Measurements from ENCODE around the gene DKK3. TPM values are rescaled to one million over a fixed set of nuclear protein-coding genes. Genes with fewer than 3 reads are reported as not detected.

Gene DKK3
- total RNA-seq (1 to 10 TPM; 2.4 to 2.7 TPM), polyA plus RNA-seq (20.4 TPM)

- peak within 1 kb of the TSS; percentile 34 for H3K4me3 ChIP-seq (ENCODE audit: low read length)
- no peaks in the 10 kb centered on the region for H3K36me3 ChIP-seq (ENCODE audit: insufficient read depth, low read length)
- Mint-ChIP-seq H3K4me1 (peaks cover 4 to 32% (median 19%) of the 10 kb centered on the region in 3 donors), H3K27me3 (peaks cover 41 to 73% of the 10 kb centered on the region in 2 donors), H3K27ac (peak within 1 kb of the TSS in 6 of 8 donors; percentile 53 to 95 (median 61)), H3K36me3 (no peaks in the 10 kb centered on the region), H3K9me3 (peaks cover 0 to 3% (median 0%) of the 10 kb centered on the region in 5 donors), H3K4me3 (peak within 1 kb of the TSS; percentile 70 to 91 (median 78))
- peak in 3 of 5 donors; percentile 14 to 51 (median 15) for DNase-seq
- CTCF ChIA-PET = interaction anchor here (0.9 to 1.4 kb wide), 4 partner anchors 9 to 281 kb away, joined by 3 read pairs; no protein-coding TSS in a partner anchor
- peaks cover 9% of the 10 kb centered on the region for H3K4me1 ChIP-seq (ENCODE audit: insufficient read depth, low read length)
- peaks cover 21% of the 10 kb centered on the region for H3K27me3 ChIP-seq (ENCODE audit: insufficient read depth, low read length, poor library complexity, severe bottlenecking)
- no peaks in the 10 kb centered on the region for H3K9me3 ChIP-seq (ENCODE audit: low read length)
- no peak within 1 kb of the TSS for H3K27ac ChIP-seq (ENCODE audit: low read depth, low read length)
- POLR2A ChIA-PET = interaction anchor here (0.7 to 1.8 kb wide), 2 partner anchors 13 to 215 kb away, joined by 3 to 13 read pairs; no protein-coding TSS in a partner anchor
Measured at GRCh38 chr11:12007769-12008737, at the start of gene DKK3. Gene DKK3 (minus strand): TSS chr11:12008626. CDS start chr11:12008582, 44 bp downstream.

DNA sequence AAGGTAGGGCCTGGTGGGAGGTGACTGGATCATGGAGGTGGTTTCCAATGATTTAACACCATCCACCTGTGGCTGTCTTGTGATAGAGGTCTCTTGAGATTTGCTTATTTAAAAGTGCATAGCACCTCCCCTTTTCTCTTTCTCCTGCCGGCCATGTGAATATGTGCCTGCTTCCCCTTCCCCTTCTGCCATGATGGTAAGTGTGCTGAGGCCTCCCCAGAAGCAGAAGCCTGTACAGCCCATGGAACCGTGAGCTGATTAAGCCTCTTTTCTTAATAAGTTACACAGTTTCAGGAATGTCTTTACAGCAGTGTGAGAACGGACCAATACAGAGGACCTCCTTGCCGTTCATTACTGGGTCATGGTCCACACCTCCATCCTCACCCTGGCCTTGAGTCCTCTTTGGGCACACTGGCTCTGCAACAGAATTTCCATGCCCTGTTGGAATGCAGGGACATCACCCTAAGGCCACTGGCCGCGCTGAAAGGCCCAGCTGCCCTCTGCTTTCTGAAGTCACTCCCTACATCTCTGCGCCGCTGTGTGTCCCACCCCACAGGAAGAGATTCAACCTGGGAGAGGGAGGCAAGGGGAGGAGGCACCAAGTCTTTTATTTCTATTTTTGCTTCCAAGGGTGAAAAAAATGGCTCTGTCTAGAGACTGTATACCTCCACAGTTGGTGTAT is 49.0 kb upstream of the DKK3 start:
- CTCF ChIA-PET = interaction anchor here (1.1 to 16.8 kb wide), 3 partner anchors 10 to 225 kb away, joined by 3 to 302 read pairs (median 3); no protein-coding TSS in a partner anchor
- H3K27ac Mint-ChIP-seq = peak overlapping the region in 2 of 8 donors; percentile 24 to 75
- Histone ChIP-seq H3K36me3 (ENCODE audit: insufficient read depth, low read length) (no peaks in the 10 kb centered on the region), H3K27me3 (ENCODE audit: insufficient read depth, low read length, poor library complexity, severe bottlenecking) (no peaks in the 10 kb centered on the region), H3K4me1 (ENCODE audit: insufficient read depth, low read length) (no peaks in the 10 kb centered on the region), H3K4me3 (ENCODE audit: low read length) (no peak overlapping the region), H3K27ac (ENCODE audit: low read depth, low read length) (no peak overlapping the region), H3K9me3 (ENCODE audit: low read length) (no peaks in the 10 kb centered on the region)
- no peak overlapping the region for H3K4me3 Mint-ChIP-seq
- no peaks in the 10 kb centered on the region for H3K27me3 Mint-ChIP-seq
- DNase-seq = no peak
- H3K4me1 Mint-ChIP-seq = peaks cover 11 to 14% (median 12%) of the 10 kb centered on the region in 3 donors
- POLR2A ChIA-PET = no interaction called here
- peaks cover 0 to 2% (median 0%) of the 10 kb centered on the region in 3 donors for H3K36me3 Mint-ChIP-seq
- H3K9me3 Mint-ChIP-seq = peaks cover 0 to 1% (median 0%) of the 10 kb centered on the region in 5 donors

GRCh38 chr11:12056119-12056518 is 47.7 kb upstream of the DKK3 start:
- Histone ChIP-seq H3K36me3 (ENCODE audit: insufficient read depth, low read length) (no peaks in the 10 kb centered on the region), H3K27ac (ENCODE audit: low read depth, low read length) (no peak overlapping the region), H3K9me3 (ENCODE audit: low read length) (no peaks in the 10 kb centered on the region), H3K4me3 (ENCODE audit: low read length) (no peak overlapping the region), H3K27me3 (ENCODE audit: insufficient read depth, low read length, poor library complexity, severe bottlenecking) (no peaks in the 10 kb centered on the region), H3K4me1 (ENCODE audit: insufficient read depth, low read length) (no peaks in the 10 kb centered on the region)
- DNase-seq = no peak
- Mint-ChIP-seq H3K36me3 (peaks cover 0 to 2% (median 0%) of the 10 kb centered on the region in 3 donors), H3K27me3 (no peaks in the 10 kb centered on the region), H3K27ac (peak overlapping the region in 2 of 8 donors; percentile 9 to 35), H3K9me3 (peaks cover 0 to 1% (median 0%) of the 10 kb centered on the region in 5 donors), H3K4me3 (no peak overlapping the region), H3K4me1 (peaks cover 3 to 5% (median 5%) of the 10 kb centered on the region in 3 donors)
- POLR2A ChIA-PET = no interaction called here
- CTCF ChIA-PET = interaction anchor here (1.3 to 16.8 kb wide), 2 partner anchors 180 to 227 kb away, joined by 7 to 302 read pairs; no protein-coding TSS in a partner anchor

DNA sequence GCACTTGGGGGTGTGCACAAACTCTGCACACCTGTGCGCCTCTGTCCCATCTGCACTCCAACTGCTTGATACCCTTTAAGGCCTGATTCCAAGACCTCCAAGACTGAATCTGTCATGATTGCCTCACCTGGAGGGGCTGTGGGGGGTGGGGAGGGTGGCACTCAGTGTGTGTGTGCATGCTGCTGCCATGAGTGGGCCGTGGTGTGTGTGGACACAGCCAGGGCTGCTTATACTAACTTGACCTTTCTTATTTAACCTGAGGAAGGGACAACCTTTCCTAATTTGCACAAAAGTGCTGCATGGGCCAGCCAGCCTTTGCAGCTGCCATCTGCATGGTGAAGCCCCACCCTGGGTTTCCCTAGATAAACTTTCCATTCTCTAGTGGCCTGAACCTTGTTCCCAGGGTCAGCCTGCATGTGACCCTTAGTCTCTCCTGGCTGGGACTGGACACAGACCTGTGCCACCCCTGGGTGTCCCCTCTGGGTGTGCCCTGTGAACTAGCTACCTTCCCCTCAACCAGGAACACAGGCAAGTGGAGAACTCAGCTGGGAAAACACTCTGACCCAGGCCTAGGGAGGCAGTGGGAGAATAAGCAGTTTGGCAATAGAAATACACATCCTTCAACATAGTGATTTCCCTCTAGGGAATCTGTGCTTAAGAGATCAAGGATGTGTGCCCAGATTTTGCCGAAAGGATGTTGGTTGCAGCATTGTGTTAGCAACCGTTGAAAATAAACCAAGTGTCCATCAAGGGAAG is 45.4 kb upstream of the DKK3 start:
- H3K27me3 Mint-ChIP-seq = no peaks in the 10 kb centered on the region
- peaks cover 0 to 2% (median 0%) of the 10 kb centered on the region in 3 donors for H3K36me3 Mint-ChIP-seq

GRCh38 chr11:12052676-12053605 is 44.5 kb upstream of the DKK3 start:
- no peak overlapping the region for H3K4me3 ChIP-seq (ENCODE audit: low read length)
- no peaks in the 10 kb centered on the region for H3K9me3 ChIP-seq (ENCODE audit: low read length)
- DNase-seq = no peak
- Mint-ChIP-seq H3K36me3 (peaks cover 0 to 2% (median 0%) of the 10 kb centered on the region in 3 donors), H3K4me3 (no peak overlapping the region), H3K9me3 (peaks cover 0 to 1% (median 0%) of the 10 kb centered on the region in 5 donors), H3K27me3 (no peaks in the 10 kb centered on the region), H3K4me1 (peaks cover 3 to 5% (median 5%) of the 10 kb centered on the region in 3 donors), H3K27ac (peak overlapping the region in 3 of 8 donors; percentile 33 to 48 (median 46))
- CTCF ChIA-PET = interaction anchor here (0.8 to 16.8 kb wide), 5 partner anchors 9 to 230 kb away, joined by 3 to 302 read pairs (median 4); no protein-coding TSS in a partner anchor
- POLR2A ChIA-PET = no interaction called here
- no peak overlapping the region for H3K27ac ChIP-seq (ENCODE audit: low read depth, low read length)
- no peaks in the 10 kb centered on the region for H3K4me1 ChIP-seq (ENCODE audit: insufficient read depth, low read length)
- H3K27me3 ChIP-seq (ENCODE audit: insufficient read depth, low read length, poor library complexity, severe bottlenecking) = no peaks in the 10 kb centered on the region
- H3K36me3 ChIP-seq (ENCODE audit: insufficient read depth, low read length) = no peaks in the 10 kb centered on the region

More for the DNA sequence above, 45.4 kb upstream of the DKK3 start:
- ChIA-PET CTCF (interaction anchor here (0.8 to 16.8 kb wide), 4 partner anchors 180 to 229 kb away, joined by 3 to 302 read pairs (median 6); no protein-coding TSS in a partner anchor), POLR2A (no interaction called here)
- Mint-ChIP-seq H3K27ac (peak overlapping the region in 1 of 8 donors; percentile 48), H3K4me1 (peaks cover 3 to 5% (median 5%) of the 10 kb centered on the region in 3 donors), H3K9me3 (peaks cover 0 to 1% (median 0%) of the 10 kb centered on the region in 5 donors), H3K4me3 (no peak overlapping the region)
- H3K4me3 ChIP-seq (ENCODE audit: low read length) = no peak overlapping the region
- H3K36me3 ChIP-seq (ENCODE audit: insufficient read depth, low read length) = no peaks in the 10 kb centered on the region
- no peaks in the 10 kb centered on the region for H3K27me3 ChIP-seq (ENCODE audit: insufficient read depth, low read length, poor library complexity, severe bottlenecking)
- H3K4me1 ChIP-seq (ENCODE audit: insufficient read depth, low read length) = no peaks in the 10 kb centered on the region
- no peaks in the 10 kb centered on the region for H3K9me3 ChIP-seq (ENCODE audit: low read length)
- H3K27ac ChIP-seq (ENCODE audit: low read depth, low read length) = no peak overlapping the region
- no peak for DNase-seq

- no peaks in the 10 kb centered on the region for H3K9me3 ChIP-seq (ENCODE audit: low read length)
- H3K27me3 ChIP-seq (ENCODE audit: insufficient read depth, low read length, poor library complexity, severe bottlenecking) = no peaks in the 10 kb centered on the region
- no peak for DNase-seq
- peaks cover 4% of the 10 kb centered on the region for H3K4me1 ChIP-seq (ENCODE audit: insufficient read depth, low read length)
- H3K4me3 ChIP-seq (ENCODE audit: low read length) = no peak overlapping the region
- Mint-ChIP-seq H3K9me3 (no peaks in the 10 kb centered on the region), H3K4me1 (peaks cover 7 to 9% (median 7%) of the 10 kb centered on the region in 3 donors), H3K27me3 (peaks cover 0 to 6% of the 10 kb centered on the region in 2 donors), H3K27ac (no peak overlapping the region), H3K36me3 (peaks cover 0 to 2% (median 0%) of the 10 kb centered on the region in 3 donors), H3K4me3 (no peak overlapping the region)
- no peak overlapping the region for H3K27ac ChIP-seq (ENCODE audit: low read depth, low read length)
- ChIA-PET POLR2A (interaction anchor here (1.2 kb wide), 1 partner anchor 185 kb away, joined by 5 read pairs; no protein-coding TSS in a partner anchor), CTCF (interaction anchor here (1.1 to 16.8 kb wide), 3 partner anchors 9 to 232 kb away, joined by 3 to 302 read pairs (median 4); no protein-coding TSS in a partner anchor)
- H3K36me3 ChIP-seq (ENCODE audit: insufficient read depth, low read length) = no peaks in the 10 kb centered on the region
Measured at GRCh38 chr11:12051287-12051662, 42.8 kb upstream of the DKK3 start.

All from CD8-positive, alpha-beta memory T cell (primary cell).